HepG2 (cell line): ENCODE measurements around the gene PIK3R5. TPM values are rescaled to one million over a fixed set of nuclear protein-coding genes. Genes with fewer than 3 reads are reported as not detected.

Source experiments
- ATAC-seq: fragments of 200-7000 bp; cut with Tn5 transposase; 3 replicates; pipeline ENCODE4 v1.9.1; 2020; ENCODE audit warnings: mild to moderate bottlenecking, moderate library complexity
- BruUV-seq: library from RNA; stranded (reverse); fragments of 400-500 nt; replicated peaks from 2 replicates; lab custom pipeline; 2021; lab: Mats Ljungman, UMichigan
- CTCF ChIA-PET: fragments of 300-600 bp; formaldehyde crosslinking; extraction: SDS; loops from one replicate; lab custom pipeline; 2021; ENCODE audit warnings: low total read pairs, inconsistent platforms, low intra/inter-chr PET ratio; lab: Yijun Ruan, JAX
- POLR2A ChIA-PET: fragments of 350-600 bp; sonication (Branson Sonifier 250); formaldehyde crosslinking; loops from one replicate; lab custom pipeline; 2020; ENCODE audit warnings: antibody characterized with exemption, inconsistent platforms; lab: Yijun Ruan, JAX
- DNase-seq: peaks from one replicate; pipeline ENCODE4 v3.0.0-alpha.2; 2015; ENCODE audit warnings: low spot score
- FAIRE-seq: peaks from 3 replicates; lab custom pipeline; 2011; peaks lifted over from hg19 to GRCh38; lab: Jason Lieb, UNC
- H2AFZ ChIP-seq: one replicate; pipeline ENCODE4 v1.6.1; 2011; ENCODE audit warnings: low read length, inconsistent platforms
- H3K27ac ChIP-seq: fragments of 300-600 bp; 3 replicates; pipeline ENCODE4 v1.8.0; 2011; ENCODE audit warnings: mixed run types, mild to moderate bottlenecking, mixed read lengths, low read length, inconsistent platforms; ENCODE audit not compliant: insufficient read depth; ENCODE audit errors: extremely low read length
- H3K27me3 ChIP-seq, 2 experiments: fragments of 200-600 bp in 1 of 2; 2 replicates in 1 of 2; 3 replicates in 1 of 2; pipeline versions ENCODE4 v1.6.0 to v1.8.0; 2011; ENCODE audit warnings: low read length in 2 of 2, mild to moderate bottlenecking in 2 of 2, moderate library complexity in 2 of 2, inconsistent platforms in 1 of 2; ENCODE audit not compliant: insufficient read depth in 2 of 2, control insufficient read depth in 1 of 2
- H3K36me3 ChIP-seq, 2 experiments: fragments of 200-600 bp in 1 of 2; replicated peaks in 1 of 2; 2 replicates in 1 of 2; 3 replicates in 1 of 2; pipeline versions ENCODE4 v1.5.1 to v1.8.0; 2011; ENCODE audit warnings: low read length in 2 of 2, inconsistent platforms in 1 of 2; ENCODE audit not compliant: insufficient read depth in 2 of 2, control insufficient read depth in 1 of 2
- H3K4me1 ChIP-seq: 2 replicates; pipeline ENCODE4 v1.5.1; 2012; ENCODE audit warnings: low read length, inconsistent platforms; ENCODE audit not compliant: insufficient read depth
- H3K4me2 ChIP-seq: 2 replicates; pipeline ENCODE4 v1.6.0; 2011; ENCODE audit warnings: low read depth, low read length, inconsistent platforms
- H3K4me3 ChIP-seq, 3 experiments: fragments of 200-600 bp in 1 of 3; sonication (generic), shearing (Covaris generic) in 1 of 3; replicated peaks in 1 of 3; 2 replicates each; pipeline ENCODE4 v1.5.1; 2011 to 2016; ENCODE audit warnings: low read length in 3 of 3, inconsistent platforms in 2 of 3, low read depth in 2 of 3, mild to moderate bottlenecking in 2 of 3, control low read depth in 1 of 3, mixed read lengths in 1 of 3; ENCODE audit not compliant: insufficient read depth in 1 of 3
- H3K79me2 ChIP-seq: one replicate; pipeline ENCODE4 v1.6.1; 2011; ENCODE audit warnings: low read length, inconsistent platforms; ENCODE audit not compliant: insufficient read depth
- H3K9ac ChIP-seq: 2 replicates; pipeline ENCODE4 v1.6.0; 2011; ENCODE audit warnings: mild to moderate bottlenecking, low read depth, low read length, inconsistent platforms; ENCODE audit not compliant: insufficient read depth
- H3K9me3 ChIP-seq: 2 replicates; pipeline ENCODE4 v1.5.1; 2012; ENCODE audit warnings: mild to moderate bottlenecking, low read length
- H4K20me1 ChIP-seq: 2 replicates; pipeline ENCODE4 v1.6.0; 2011; ENCODE audit warnings: inconsistent platforms, mild to moderate bottlenecking, low read length, moderate library complexity; ENCODE audit not compliant: insufficient read depth
- ATF4 ChIP-seq, 2 experiments: fragments of 450-650 bp in 1 of 2; sonication (generic) in 1 of 2; formaldehyde crosslinking; IDR thresholded peaks; 2 replicates each; pipeline versions ENCODE4 v1.5.0 to v1.8.0; 2020 to 2022; ENCODE audit warnings: mild to moderate bottlenecking in 1 of 2, missing genetic modification reagents in 1 of 2
- CTCF ChIP-seq: sonication (generic); formaldehyde crosslinking; IDR thresholded peaks from 2 replicates; pipeline ENCODE4 v1.5.0; 2020; ENCODE audit warnings: mild to moderate bottlenecking, missing genetic modification reagents, moderate library complexity
- JARID2 ChIP-seq: sonication (generic); formaldehyde crosslinking; IDR thresholded peaks from 2 replicates; pipeline ENCODE4 v1.8.1; 2023; ENCODE audit warnings: missing genetic modification reagents, inconsistent platforms; ENCODE audit not compliant: insufficient replicate concordance
- NFKBIZ ChIP-seq: IDR thresholded peaks from 2 replicates; pipeline ENCODE4 v1.6.1; 2018; ENCODE audit warnings: missing genetic modification reagents, missing compliant biosample characterization
- USF2 ChIP-seq, 2 experiments: sonication (generic) in 1 of 2; formaldehyde crosslinking in 1 of 2; IDR thresholded peaks; 2 replicates each; pipeline versions ENCODE4 v1.5.1 to v1.6.1; 2011 to 2020; ENCODE audit warnings: borderline replicate concordance in 1 of 2, low read depth in 1 of 2, low read length in 1 of 2, mild to moderate bottlenecking in 1 of 2, missing genetic modification reagents in 1 of 2, moderate library complexity in 1 of 2
- WIZ ChIP-seq: sonication (generic); formaldehyde crosslinking; IDR thresholded peaks from 2 replicates; pipeline ENCODE4 v1.5.1; 2020; ENCODE audit warnings: mild to moderate bottlenecking, missing genetic modification reagents
- ZFP91 ChIP-seq: sonication (generic); formaldehyde crosslinking; IDR thresholded peaks from 2 replicates; pipeline ENCODE4 v1.9.0; 2022; ENCODE audit warnings: missing genetic modification reagents, mild to moderate bottlenecking, borderline replicate concordance
- ZNF281 ChIP-seq: sonication (generic); formaldehyde crosslinking; IDR thresholded peaks from 2 replicates; pipeline ENCODE4 v1.4.0; 2020; ENCODE audit warnings: missing genetic modification reagents, borderline replicate concordance
- ZNF33B ChIP-seq: sonication (generic); formaldehyde crosslinking; IDR thresholded peaks from 2 replicates; pipeline ENCODE4 v1.5.1; 2020; ENCODE audit warnings: mild to moderate bottlenecking, missing genetic modification reagents
- ZNF44 ChIP-seq: sonication (generic); formaldehyde crosslinking; IDR thresholded peaks from 2 replicates; pipeline ENCODE4 v1.5.1; 2020; ENCODE audit warnings: mild to moderate bottlenecking, missing genetic modification reagents
- WGBS: methylation state at CpG from one replicate; pipeline ENCODE4 v1.1.6; 2017; ENCODE audit warnings: low lambda C conversion rate; 5-methylcytosine and 5-hydroxymethylcytosine counted together
- in situ Hi-C: cut with HindIII; loops from 2 replicates; pipeline ENCODE4 v1.10.0; 2017; ENCODE audit warnings: low pct_unique_long_range_greater_than_20kb; ENCODE audit not compliant: extremely low pct_ligation_motif_present
- intact Hi-C: fragments of 100-400 bp; cut with micrococcal nuclease; formaldehyde crosslinking; loops from one replicate; pipeline ENCODE4 v1.10.0; 2022; ENCODE audit not compliant: unreplicated experiment
- polyA plus RNA-seq, 8 experiments: library from polyadenylated mRNA; depleted of rRNA in 3 of 8; stranded (reverse) in 7 of 8; unstranded in 1 of 8; fragments of >200 nt; fragmentation: Illumina TruSeq in 4 of 8; extraction: Trizol in 4 of 8; gene quantifications; 2 replicates each; pipeline versions ENCODE4 v1.2.1 to v1.2.3, GENCODE V29; 2011 to 2016; ENCODE audit warnings: low read depth in 4 of 8, missing spikeins in 1 of 8, mixed read lengths in 1 of 8; ENCODE audit not compliant: insufficient read depth in 1 of 8
- total RNA-seq, 5 experiments: library from RNA; depleted of rRNA; stranded (reverse); fragments of >200 nt; fragmentation: Illumina TruSeq; extraction: Trizol; gene quantifications; 2 replicates each; pipeline ENCODE4 v1.2.3, GENCODE V29; 2016; ENCODE audit warnings: low read depth in 1 of 5

PIK3R5 gene
- total and polyA plus RNA-seq, 2 of the 13 experiments (the other 11 are each of a cell fraction or from before 2014, with no cell fraction given) = not detected

- intact Hi-C loops (no loop called here), in situ Hi-C loops (no loop called here)
- WGBS = 2% methylated on average over 6 of the region's 11 CpGs
- FAIRE-seq (no peak), DNase-seq (peak; percentile 18), ATAC-seq (no peak)
- H3K36me3 ChIP-seq = no peaks in the 10 kb centered on the region
- no peaks in the 10 kb centered on the region for H3K79me2 ChIP-seq
- ChIA-PET POLR2A (no interaction called here), CTCF (no interaction called here)
- no peaks in the 10 kb centered on the region for H3K9me3 ChIP-seq
- H2AFZ ChIP-seq = no peak overlapping the region
- H4K20me1 ChIP-seq = no peaks in the 10 kb centered on the region
- H3K9ac ChIP-seq = no peak overlapping the region
- no peak overlapping the region for H3K4me3 ChIP-seq
- peaks cover 32% of the 10 kb centered on the region for H3K4me1 ChIP-seq
- BruUV-seq = no TSS peak
- no peak overlapping the region for H3K27ac ChIP-seq
- H3K27me3 ChIP-seq = no peaks in the 10 kb centered on the region; a peak in 1 of 5 replicates
- H3K4me2 ChIP-seq = no peak overlapping the region
- no peak for TF ChIP-seq ZFP91
- TF ChIP-seq ZNF44 (CRISPR knock-in tag) = no peak
- TF ChIP-seq JARID2 (CRISPR knock-in tag) = no peak
- peak; percentile 54 for TF ChIP-seq USF2 (IDR thresholded peaks at IDR 0.05; ENCODE audit: low read depth, low read length)
- TF ChIP-seq USF2 (CRISPR knock-in tag; IDR thresholded peaks at IDR 0.05; ENCODE audit: borderline replicate concordance) = no peak; the same call in 1 of the 2 replicates
- no peak for TF ChIP-seq ZNF33B (CRISPR knock-in tag)
- no peak for TF ChIP-seq ATF4 (CRISPR knock-in tag; IDR thresholded peaks at IDR 0.05)
- no peak for TF ChIP-seq NFKBIZ (CRISPR knock-in tag)
- no peak for TF ChIP-seq ZNF281
- 0 out of 2 replicates have a peak, but pooled peaks have one; percentile 7 for TF ChIP-seq CTCF (CRISPR knock-in tag)
- TF ChIP-seq WIZ (CRISPR knock-in tag) = no peak
Measured at GRCh38 chr17:8859027-8859803, 106.3 kb downstream of the PIK3R5 start.
